Measurements from ENCODE around the gene SDF2L1.

The SDF2L1 gene

DNA sequence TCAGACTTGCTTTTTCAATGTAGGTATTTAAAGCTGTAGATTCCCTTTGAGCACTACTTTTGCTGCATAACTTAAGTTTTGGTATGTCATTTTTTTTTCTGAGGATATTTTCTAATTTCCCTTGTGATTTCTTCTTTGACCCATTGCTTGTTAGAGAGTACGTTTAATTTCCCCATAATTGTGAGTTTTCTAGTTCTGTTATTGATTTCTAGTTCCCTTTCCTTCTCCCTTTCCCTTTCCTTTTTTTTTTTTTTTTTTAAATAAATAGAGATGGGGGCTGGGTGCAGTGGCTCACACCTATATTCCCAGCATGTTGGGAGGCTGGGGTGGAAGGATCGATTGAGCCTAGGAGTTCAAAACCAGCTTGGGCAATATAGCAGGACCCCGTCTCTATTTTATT lies 43.8 kb upstream of the SDF2L1 start:
- no peak for DNase-seq
- H3K27me3 Mint-ChIP-seq (ENCODE audit: low read depth, poor library complexity) = no peaks in the 10 kb centered on the region
- H3K27ac Mint-ChIP-seq = no peak overlapping the region
- no peaks in the 10 kb centered on the region for H3K9me3 Mint-ChIP-seq
- H3K4me3 Mint-ChIP-seq = no peak overlapping the region
- H3K4me1 Mint-ChIP-seq = peaks cover 4% of the 10 kb centered on the region
- H3K36me3 Mint-ChIP-seq (ENCODE audit: low read depth) = peaks cover 62% of the 10 kb centered on the region
- TF ChIP-seq, protein P1, sequence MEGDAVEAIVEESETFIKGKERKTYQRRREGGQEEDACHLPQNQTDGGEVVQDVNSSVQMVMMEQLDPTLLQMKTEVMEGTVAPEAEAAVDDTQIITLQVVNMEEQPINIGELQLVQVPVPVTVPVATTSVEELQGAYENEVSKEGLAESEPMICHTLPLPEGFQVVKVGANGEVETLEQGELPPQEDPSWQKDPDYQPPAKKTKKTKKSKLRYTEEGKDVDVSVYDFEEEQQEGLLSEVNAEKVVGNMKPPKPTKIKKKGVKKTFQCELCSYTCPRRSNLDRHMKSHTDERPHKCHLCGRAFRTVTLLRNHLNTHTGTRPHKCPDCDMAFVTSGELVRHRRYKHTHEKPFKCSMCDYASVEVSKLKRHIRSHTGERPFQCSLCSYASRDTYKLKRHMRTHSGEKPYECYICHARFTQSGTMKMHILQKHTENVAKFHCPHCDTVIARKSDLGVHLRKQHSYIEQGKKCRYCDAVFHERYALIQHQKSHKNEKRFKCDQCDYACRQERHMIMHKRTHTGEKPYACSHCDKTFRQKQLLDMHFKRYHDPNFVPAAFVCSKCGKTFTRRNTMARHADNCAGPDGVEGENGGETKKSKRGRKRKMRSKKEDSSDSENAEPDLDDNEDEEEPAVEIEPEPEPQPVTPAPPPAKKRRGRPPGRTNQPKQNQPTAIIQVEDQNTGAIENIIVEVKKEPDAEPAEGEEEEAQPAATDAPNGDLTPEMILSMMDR (IDR thresholded peaks at IDR 0.05) = no peak

DNA sequence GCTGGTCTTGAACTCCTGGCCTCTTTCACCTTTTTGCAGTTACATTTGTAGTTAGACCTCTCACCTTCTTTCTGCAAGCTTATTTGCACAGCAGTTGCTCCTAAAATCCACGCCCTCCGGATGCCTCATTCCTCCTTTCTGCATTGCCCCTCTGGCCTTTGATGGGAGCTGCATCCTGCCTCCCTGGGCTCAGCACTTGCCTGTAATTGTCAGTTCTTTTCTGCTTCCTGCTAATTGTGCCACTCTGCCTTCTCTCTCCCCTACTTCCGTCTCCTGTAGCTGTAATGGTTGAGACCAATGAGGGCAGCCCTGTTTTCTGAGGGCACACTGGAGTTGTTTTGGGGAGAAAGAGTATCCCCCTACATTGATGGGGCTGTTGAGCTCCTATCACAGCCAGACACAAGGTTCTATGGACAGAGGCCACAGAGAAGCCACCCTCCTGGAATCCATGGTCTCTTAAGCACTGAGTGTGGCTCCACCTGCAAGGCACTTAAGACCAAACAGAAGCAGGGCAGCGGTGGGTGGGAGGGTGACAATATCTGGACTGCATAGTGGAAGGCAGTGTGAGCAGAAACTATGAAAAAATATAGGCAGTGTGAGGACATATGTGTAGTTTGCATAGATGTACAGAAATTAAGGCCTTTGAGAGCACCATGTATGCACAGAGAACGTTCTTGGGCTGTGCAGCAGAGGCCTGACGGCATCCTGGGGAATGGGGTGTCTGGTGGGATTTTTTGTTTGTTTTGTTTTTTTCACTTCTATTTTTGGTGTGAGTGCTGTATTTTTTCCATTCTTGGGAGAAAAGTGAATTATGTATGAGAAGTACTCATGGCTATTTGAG lies 42.8 kb upstream of the SDF2L1 start:
- peaks cover 52% of the 10 kb centered on the region for H3K36me3 Mint-ChIP-seq (ENCODE audit: low read depth)
- peak overlapping the region; percentile 34 for H3K27ac Mint-ChIP-seq
- H3K9me3 Mint-ChIP-seq = no peaks in the 10 kb centered on the region
- no peak overlapping the region for H3K4me3 Mint-ChIP-seq
- no peaks in the 10 kb centered on the region for H3K27me3 Mint-ChIP-seq (ENCODE audit: low read depth, poor library complexity)
- peaks cover 4% of the 10 kb centered on the region for H3K4me1 Mint-ChIP-seq
- TF ChIP-seq, protein P1 (IDR thresholded peaks at IDR 0.05) = no peak
- no peak for DNase-seq

DNA sequence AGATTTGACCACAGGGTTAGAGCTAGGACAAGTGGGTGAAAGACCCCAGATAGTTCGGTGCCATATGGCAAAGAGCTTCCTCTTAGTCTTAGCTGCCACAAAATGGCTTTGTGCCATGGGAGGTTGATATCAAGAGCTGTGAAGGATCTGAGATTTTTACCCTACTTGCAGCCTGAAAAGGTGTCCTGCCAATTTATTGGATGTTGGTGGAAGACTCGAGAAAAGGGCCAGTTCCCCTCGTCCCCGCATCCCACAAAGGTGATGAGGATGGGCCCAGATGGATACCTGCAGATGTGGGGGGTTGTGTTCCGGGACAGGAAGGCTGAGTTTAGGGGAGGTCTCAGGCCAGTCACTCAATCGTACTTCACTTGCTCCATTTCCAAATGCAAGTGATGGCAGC lies 39.5 kb upstream of the SDF2L1 start:
- H3K27me3 Mint-ChIP-seq (ENCODE audit: low read depth, poor library complexity) = no peaks in the 10 kb centered on the region
- no peak overlapping the region for H3K27ac Mint-ChIP-seq

DNA sequence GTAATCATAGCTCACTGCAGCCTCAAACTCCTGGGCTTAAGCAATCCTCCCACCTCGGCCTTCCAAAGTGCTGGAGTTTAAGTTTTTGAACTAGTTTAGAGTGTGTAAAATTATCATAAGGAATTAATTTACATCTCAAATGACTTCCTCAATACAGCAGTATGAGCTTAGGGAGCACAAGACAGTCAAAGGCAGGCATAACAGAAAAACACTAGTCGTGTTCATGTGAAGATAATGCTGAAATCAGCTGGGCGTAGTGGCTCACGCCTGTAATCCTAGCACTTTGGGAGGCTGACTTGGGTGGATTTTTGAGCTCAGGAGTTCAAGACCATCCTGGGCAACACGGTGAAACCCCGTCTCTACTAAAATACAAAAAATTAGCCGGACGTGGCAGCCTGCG lies 38.1 kb upstream of the SDF2L1 start:
- no peaks in the 10 kb centered on the region for H3K9me3 Mint-ChIP-seq
- no peaks in the 10 kb centered on the region for H3K27me3 Mint-ChIP-seq (ENCODE audit: low read depth, poor library complexity)
- peaks cover 2% of the 10 kb centered on the region for H3K4me1 Mint-ChIP-seq
- H3K36me3 Mint-ChIP-seq (ENCODE audit: low read depth) = peaks cover 41% of the 10 kb centered on the region
- no peak for DNase-seq
- no peak overlapping the region for H3K4me3 Mint-ChIP-seq
- TF ChIP-seq, protein P1 (IDR thresholded peaks at IDR 0.05) = no peak
- H3K27ac Mint-ChIP-seq = peak overlapping the region; percentile 22

More for the DNA sequence above, 39.5 kb upstream of the SDF2L1 start:
- peaks cover 4% of the 10 kb centered on the region for H3K4me1 Mint-ChIP-seq
- TF ChIP-seq, protein P1 (IDR thresholded peaks at IDR 0.05) = no peak
- no peaks in the 10 kb centered on the region for H3K9me3 Mint-ChIP-seq
- peaks cover 42% of the 10 kb centered on the region for H3K36me3 Mint-ChIP-seq (ENCODE audit: low read depth)
- DNase-seq = no peak
- no peak overlapping the region for H3K4me3 Mint-ChIP-seq

DNA sequence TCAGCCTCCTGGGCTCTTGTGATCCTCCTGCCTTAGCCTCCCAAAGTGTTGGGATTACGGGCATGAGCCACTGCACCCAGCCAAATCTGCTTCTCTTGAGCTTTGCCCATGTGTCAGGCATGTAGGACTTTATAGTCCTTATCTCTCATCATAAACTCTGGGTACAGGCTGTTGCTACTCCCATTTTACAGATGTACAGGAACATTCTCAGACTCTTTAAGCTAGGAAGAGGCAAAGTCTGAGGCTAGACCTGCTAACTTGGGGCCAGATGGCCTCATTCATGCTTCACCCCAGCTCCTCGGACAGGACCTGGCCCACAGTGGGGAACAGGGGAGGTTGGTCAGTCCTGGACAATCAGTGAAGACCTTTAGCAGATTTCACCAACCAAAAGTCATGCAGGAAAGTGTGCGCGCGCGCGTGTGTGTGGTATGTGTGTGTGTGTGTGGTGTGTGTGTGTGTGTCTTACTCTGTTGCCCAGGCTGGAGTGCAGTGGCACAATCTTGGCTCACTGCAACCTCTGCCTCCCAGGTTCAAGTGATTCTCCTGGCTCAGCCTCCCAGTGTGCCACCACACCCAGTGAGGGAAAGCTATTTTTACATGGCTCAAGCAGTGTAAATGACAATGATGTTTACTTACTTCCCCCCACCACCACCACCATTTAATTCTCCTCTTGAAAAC lies 36.1 kb upstream of the SDF2L1 start:
- Mint-ChIP-seq H3K27me3 (ENCODE audit: low read depth, poor library complexity) (no peaks in the 10 kb centered on the region), H3K4me1 (no peaks in the 10 kb centered on the region), H3K36me3 (ENCODE audit: low read depth) (peaks cover 43% of the 10 kb centered on the region), H3K27ac (peak overlapping the region; percentile 57), H3K4me3 (no peak overlapping the region), H3K9me3 (no peaks in the 10 kb centered on the region)
- DNase-seq = no peak
- TF ChIP-seq, protein P1 (IDR thresholded peaks at IDR 0.05) = no peak
